Stimulated activated CD4-positive, alpha-beta T cell treated with anti-CD3 and anti-CD28 coated beads, Interleukin-1b, Interleukin-23, amount 100 ng/mL, for 24 hours (primary cell): ENCODE measurements around the gene FBN1.

Experiments
- DNase-seq, 4 experiments: peaks; one replicate each; pipeline ENCODE4 v3.0.0-alpha.2; 2020; ENCODE audit warnings: low read depth in 4 of 4, low spot score in 1 of 4

FBN1 gene

GRCh38 chr15:48435321-48435720 lies 210.2 kb downstream of the FBN1 start:
- no peak for DNase-seq

GRCh38 chr15:48433226-48433886 lies 212.2 kb downstream of the FBN1 start:
- no peak for DNase-seq

- no peak for DNase-seq
Observed at GRCh38 chr15:48432688-48433087, 212.8 kb downstream of the FBN1 start.

- no peak for DNase-seq
Observed at GRCh38 chr15:48427960-48428547, 217.5 kb downstream of the FBN1 start.

- no peak for DNase-seq
Observed at GRCh38 chr15:48427479-48427878, 218.0 kb downstream of the FBN1 start.

GRCh38 chr15:48426941-48427340 lies 218.6 kb downstream of the FBN1 start:
- no peak for DNase-seq

GRCh38 chr15:48426044-48426443 lies 219.5 kb downstream of the FBN1 start:
- DNase-seq = no peak

GRCh38 chr15:48425051-48425450 lies 220.5 kb downstream of the FBN1 start:
- DNase-seq = no peak

- DNase-seq = no peak
Observed at GRCh38 chr15:48423896-48424475, 221.5 kb downstream of the FBN1 start.

- no peak for DNase-seq
Observed at GRCh38 chr15:48423342-48423741, 222.2 kb downstream of the FBN1 start.

- DNase-seq = no peak
Observed at GRCh38 chr15:48422401-48422800, 223.1 kb downstream of the FBN1 start.

- no peak for DNase-seq
Observed at GRCh38 chr15:48421362-48421761, 224.1 kb downstream of the FBN1 start.

- no peak for DNase-seq
Observed at GRCh38 chr15:48419896-48420295, 225.6 kb downstream of the FBN1 start.

GRCh38 chr15:48418343-48418742 lies 227.2 kb downstream of the FBN1 start:
- DNase-seq = no peak

GRCh38 chr15:48416301-48416700 lies 229.2 kb downstream of the FBN1 start:
- DNase-seq = no peak

GRCh38 chr15:48415036-48415886 lies 230.2 kb downstream of the FBN1 start:
- no peak for DNase-seq

GRCh38 chr15:48414015-48414414 lies 231.5 kb downstream of the FBN1 start:
- no peak for DNase-seq

GRCh38 chr15:48413304-48413703 lies 232.2 kb downstream of the FBN1 start:
- no peak for DNase-seq

GRCh38 chr15:48411971-48412591 lies 233.4 kb downstream of the FBN1 start:
- no peak for DNase-seq

GRCh38 chr15:48409623-48410022 lies 235.9 kb downstream of the FBN1 start:
- DNase-seq = no peak

- no peak for DNase-seq
Observed at GRCh38 chr15:48408327-48408726, 237.2 kb downstream of the FBN1 start.
